ENCODE results near the gene CAMTA1. TPM values are rescaled to one million over a fixed set of nuclear protein-coding genes. Genes with fewer than 3 reads are reported as not detected.

The CAMTA1 gene
- total RNA-seq, 5 donors from 2014 or later (not counting 1 experiment from before 2014, with no cell fraction given) = 29.7 to 37.4 (median 34.6) TPM

- H3K27ac Mint-ChIP-seq = no peak overlapping the region
- WGBS (ENCODE audit: insufficient coverage) = 72% methylated on average over 10 of the region's 10 CpGs
- H3K9me3 Mint-ChIP-seq = no peaks in the 10 kb centered on the region
- Histone ChIP-seq H3K9me3 (no peaks in the 10 kb centered on the region), H3K4me1 (ENCODE audit: control insufficient read depth in 1 of 2, extremely low read depth in 1 of 2, insufficient read depth in 2 of 2, low read length in 2 of 2) (no peaks in the 10 kb centered on the region), H3K4me3 (ENCODE audit: control insufficient read depth in 1 of 2, extremely low read depth in 1 of 2, low read length in 1 of 2) (no peak overlapping the region), H3K27me3 (replicated peaks in 1 of 2; ENCODE audit: control insufficient read depth in 2 of 2, extremely low read depth in 1 of 2, insufficient read depth in 2 of 2, low read length in 1 of 2) (peaks cover 0 to 36% of the 10 kb centered on the region in 2 experiments), H3K27ac (ENCODE audit: low read length) (no peak overlapping the region), H3K36me3 (ENCODE audit: control insufficient read depth in 2 of 2, extremely low read depth in 1 of 2, insufficient read depth in 1 of 2, low read length in 1 of 2) (no peaks in the 10 kb centered on the region)
- POLR2A ChIA-PET = no interaction called here
- no peaks in the 10 kb centered on the region for H3K4me1 Mint-ChIP-seq
- ATAC-seq (replicated peaks in 1 of 4) (no peak), DNase-seq (no peak)
- peaks cover 29 to 37% of the 10 kb centered on the region in 2 donors for H3K27me3 Mint-ChIP-seq
- CTCF ChIA-PET = no interaction called here
- no peak overlapping the region for H3K4me3 Mint-ChIP-seq
- no peaks in the 10 kb centered on the region for H3K36me3 Mint-ChIP-seq
Observed at GRCh38 chr1:7616953-7617352, 831.7 kb downstream of the CAMTA1 start.

- H3K36me3 Mint-ChIP-seq = no peaks in the 10 kb centered on the region
- ATAC-seq (replicated peaks in 1 of 4) (no peak), DNase-seq (no peak)
- CTCF ChIA-PET = no interaction called here
- H3K9me3 ChIP-seq = no peaks in the 10 kb centered on the region
- H3K4me1 Mint-ChIP-seq = no peaks in the 10 kb centered on the region
- no peak overlapping the region for H3K27ac Mint-ChIP-seq
- H3K27ac ChIP-seq (ENCODE audit: low read length) = no peak overlapping the region
- POLR2A ChIA-PET = no interaction called here
- peaks cover 0 to 37% of the 10 kb centered on the region in 2 experiments for H3K27me3 ChIP-seq (replicated peaks in 1 of 2; ENCODE audit: control insufficient read depth in 2 of 2, extremely low read depth in 1 of 2, insufficient read depth in 2 of 2, low read length in 1 of 2)
- no peak overlapping the region for H3K4me3 ChIP-seq (ENCODE audit: control insufficient read depth in 1 of 2, extremely low read depth in 1 of 2, low read length in 1 of 2)
- H3K4me3 Mint-ChIP-seq = no peak overlapping the region
- H3K36me3 ChIP-seq (ENCODE audit: control insufficient read depth in 2 of 2, extremely low read depth in 1 of 2, insufficient read depth in 1 of 2, low read length in 1 of 2) = no peaks in the 10 kb centered on the region
- peaks cover 34 to 39% of the 10 kb centered on the region in 2 donors for H3K27me3 Mint-ChIP-seq
- H3K9me3 Mint-ChIP-seq = no peaks in the 10 kb centered on the region
- H3K4me1 ChIP-seq (ENCODE audit: control insufficient read depth in 1 of 2, extremely low read depth in 1 of 2, insufficient read depth in 2 of 2, low read length in 2 of 2) = no peaks in the 10 kb centered on the region
- WGBS (ENCODE audit: insufficient coverage) = 77% methylated on average over 2 of the region's 3 CpGs
Observed at GRCh38 chr1:7617826-7618225, 832.6 kb downstream of the CAMTA1 start.

GRCh38 chr1:7620196-7620595, 834.9 kb downstream of the CAMTA1 start:
- no peak for ATAC-seq (replicated peaks in 1 of 4)

GRCh38 chr1:7621334-7622219, 836.3 kb downstream of the CAMTA1 start:
- ATAC-seq (replicated peaks in 1 of 4) (no peak), DNase-seq (no peak)
- Histone ChIP-seq H3K27me3 (replicated peaks in 1 of 2; ENCODE audit: control insufficient read depth in 2 of 2, extremely low read depth in 1 of 2, insufficient read depth in 2 of 2, low read length in 1 of 2) (peaks cover 0 to 48% of the 10 kb centered on the region in 2 experiments), H3K4me1 (ENCODE audit: control insufficient read depth in 1 of 2, extremely low read depth in 1 of 2, insufficient read depth in 2 of 2, low read length in 2 of 2) (no peaks in the 10 kb centered on the region), H3K36me3 (ENCODE audit: control insufficient read depth in 2 of 2, extremely low read depth in 1 of 2, insufficient read depth in 1 of 2, low read length in 1 of 2) (no peaks in the 10 kb centered on the region), H3K4me3 (ENCODE audit: control insufficient read depth in 1 of 2, extremely low read depth in 1 of 2, low read length in 1 of 2) (no peak overlapping the region), H3K27ac (ENCODE audit: low read length) (no peak overlapping the region), H3K9me3 (no peaks in the 10 kb centered on the region)
- Mint-ChIP-seq H3K27me3 (peaks cover 33 to 40% of the 10 kb centered on the region in 2 donors), H3K4me3 (no peak overlapping the region), H3K9me3 (no peaks in the 10 kb centered on the region), H3K36me3 (no peaks in the 10 kb centered on the region), H3K27ac (no peak overlapping the region), H3K4me1 (no peaks in the 10 kb centered on the region)
- ChIA-PET CTCF (no interaction called here), POLR2A (no interaction called here)
- WGBS (ENCODE audit: insufficient coverage) = 64% methylated on average over 17 of the region's 24 CpGs

More at GRCh38 chr1:7620196-7620595, 834.9 kb downstream of the CAMTA1 start:
- no peaks in the 10 kb centered on the region for H3K9me3 ChIP-seq
- no peak overlapping the region for H3K27ac Mint-ChIP-seq
- H3K4me1 ChIP-seq (ENCODE audit: control insufficient read depth in 1 of 2, extremely low read depth in 1 of 2, insufficient read depth in 2 of 2, low read length in 2 of 2) = no peaks in the 10 kb centered on the region
- ChIA-PET CTCF (no interaction called here), POLR2A (no interaction called here)
- no peak overlapping the region for H3K4me3 ChIP-seq (ENCODE audit: control insufficient read depth in 1 of 2, extremely low read depth in 1 of 2, low read length in 1 of 2)
- no peak overlapping the region for H3K4me3 Mint-ChIP-seq
- H3K4me1 Mint-ChIP-seq = no peaks in the 10 kb centered on the region
- H3K36me3 ChIP-seq (ENCODE audit: control insufficient read depth in 2 of 2, extremely low read depth in 1 of 2, insufficient read depth in 1 of 2, low read length in 1 of 2) = no peaks in the 10 kb centered on the region
- H3K9me3 Mint-ChIP-seq = no peaks in the 10 kb centered on the region
- 40% methylated on average over 1 of the region's 4 CpGs for WGBS (ENCODE audit: insufficient coverage)
- H3K36me3 Mint-ChIP-seq = no peaks in the 10 kb centered on the region
- DNase-seq = no peak
- peaks cover 36 to 40% of the 10 kb centered on the region in 2 donors for H3K27me3 Mint-ChIP-seq
- no peak overlapping the region for H3K27ac ChIP-seq (ENCODE audit: low read length)
- peaks cover 0 to 43% of the 10 kb centered on the region in 2 experiments for H3K27me3 ChIP-seq (replicated peaks in 1 of 2; ENCODE audit: control insufficient read depth in 2 of 2, extremely low read depth in 1 of 2, insufficient read depth in 2 of 2, low read length in 1 of 2)

- no peaks in the 10 kb centered on the region for H3K9me3 Mint-ChIP-seq
- 83% methylated on average over 6 of the region's 8 CpGs for WGBS (ENCODE audit: insufficient coverage)
- H3K36me3 Mint-ChIP-seq = no peaks in the 10 kb centered on the region
- H3K27ac Mint-ChIP-seq = no peak overlapping the region
- ChIA-PET CTCF (no interaction called here), POLR2A (no interaction called here)
- no peaks in the 10 kb centered on the region for H3K36me3 ChIP-seq (ENCODE audit: control insufficient read depth in 2 of 2, extremely low read depth in 1 of 2, insufficient read depth in 1 of 2, low read length in 1 of 2)
- no peak overlapping the region for H3K4me3 ChIP-seq (ENCODE audit: control insufficient read depth in 1 of 2, extremely low read depth in 1 of 2, low read length in 1 of 2)
- peaks cover 0 to 49% of the 10 kb centered on the region in 2 experiments for H3K27me3 ChIP-seq (replicated peaks in 1 of 2; ENCODE audit: control insufficient read depth in 2 of 2, extremely low read depth in 1 of 2, insufficient read depth in 2 of 2, low read length in 1 of 2)
- no peak overlapping the region for H3K27ac ChIP-seq (ENCODE audit: low read length)
- H3K27me3 Mint-ChIP-seq = peaks cover 39 to 44% of the 10 kb centered on the region in 2 donors
- ATAC-seq (replicated peaks in 1 of 4) (no peak), DNase-seq (no peak)
- H3K4me3 Mint-ChIP-seq = no peak overlapping the region
- no peaks in the 10 kb centered on the region for H3K4me1 Mint-ChIP-seq
- H3K9me3 ChIP-seq = no peaks in the 10 kb centered on the region
- H3K4me1 ChIP-seq (ENCODE audit: control insufficient read depth in 1 of 2, extremely low read depth in 1 of 2, insufficient read depth in 2 of 2, low read length in 2 of 2) = no peaks in the 10 kb centered on the region
Observed at GRCh38 chr1:7623842-7624241, 838.6 kb downstream of the CAMTA1 start.

GRCh38 chr1:7624791-7625355, 839.6 kb downstream of the CAMTA1 start:
- peaks cover 37 to 45% of the 10 kb centered on the region in 2 donors for H3K27me3 Mint-ChIP-seq
- ChIA-PET POLR2A (no interaction called here), CTCF (no interaction called here)
- WGBS (ENCODE audit: insufficient coverage) = 73% methylated on average over 7 of the region's 7 CpGs
- H3K36me3 ChIP-seq (ENCODE audit: control insufficient read depth in 2 of 2, extremely low read depth in 1 of 2, insufficient read depth in 1 of 2, low read length in 1 of 2) = no peaks in the 10 kb centered on the region
- H3K9me3 ChIP-seq = no peaks in the 10 kb centered on the region
- no peak overlapping the region for H3K4me3 ChIP-seq (ENCODE audit: control insufficient read depth in 1 of 2, extremely low read depth in 1 of 2, low read length in 1 of 2)
- ATAC-seq (replicated peaks in 1 of 4) = no peak
- H3K27me3 ChIP-seq (replicated peaks in 1 of 2; ENCODE audit: control insufficient read depth in 2 of 2, extremely low read depth in 1 of 2, insufficient read depth in 2 of 2, low read length in 1 of 2) = peaks cover 0 to 52% of the 10 kb centered on the region in 2 experiments
- DNase-seq = no peak
- H3K27ac ChIP-seq (ENCODE audit: low read length) = no peak overlapping the region
- H3K9me3 Mint-ChIP-seq = no peaks in the 10 kb centered on the region
- no peaks in the 10 kb centered on the region for H3K4me1 Mint-ChIP-seq
- H3K27ac Mint-ChIP-seq = no peak overlapping the region
- H3K4me1 ChIP-seq (ENCODE audit: control insufficient read depth in 1 of 2, extremely low read depth in 1 of 2, insufficient read depth in 2 of 2, low read length in 2 of 2) = no peaks in the 10 kb centered on the region
- H3K4me3 Mint-ChIP-seq = no peak overlapping the region
- H3K36me3 Mint-ChIP-seq = no peaks in the 10 kb centered on the region

Data from T-cell (primary cell).